Adipose tissue (tissue), 3 donors: ENCODE measurements around the gene OR6T1. TPM values are rescaled to one million over a fixed set of nuclear protein-coding genes. Genes with fewer than 3 reads are reported as not detected.

Experiments
- H3K27ac ChIP-seq: one replicate; pipeline ENCODE4 v1.5.1; 2013; ENCODE audit warnings: low read depth, low read length
- WGBS, 3 donors: extraction: QIAGEN DNeasy Blood & Tissue Kit; methylation state at CpG; one replicate each; pipeline ENCODE4 v1.1.7; 2013; 5-methylcytosine and 5-hydroxymethylcytosine counted together
- polyA plus RNA-seq, 3 donors: library from polyadenylated mRNA; stranded (reverse); fragments of 200-250 nt; gene quantifications; one replicate each; pipeline ENCODE4 v1.2.3, GENCODE V29; 2013
- donor health status: healthy with polysubstance abuse.
- donor health status: Bipolar disorder and iron deficiency.
- donor health status: healthy.

Gene OR6T1, protein sequence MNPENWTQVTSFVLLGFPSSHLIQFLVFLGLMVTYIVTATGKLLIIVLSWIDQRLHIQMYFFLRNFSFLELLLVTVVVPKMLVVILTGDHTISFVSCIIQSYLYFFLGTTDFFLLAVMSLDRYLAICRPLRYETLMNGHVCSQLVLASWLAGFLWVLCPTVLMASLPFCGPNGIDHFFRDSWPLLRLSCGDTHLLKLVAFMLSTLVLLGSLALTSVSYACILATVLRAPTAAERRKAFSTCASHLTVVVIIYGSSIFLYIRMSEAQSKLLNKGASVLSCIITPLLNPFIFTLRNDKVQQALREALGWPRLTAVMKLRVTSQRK
- polyA plus RNA-seq = not detected

DNA sequence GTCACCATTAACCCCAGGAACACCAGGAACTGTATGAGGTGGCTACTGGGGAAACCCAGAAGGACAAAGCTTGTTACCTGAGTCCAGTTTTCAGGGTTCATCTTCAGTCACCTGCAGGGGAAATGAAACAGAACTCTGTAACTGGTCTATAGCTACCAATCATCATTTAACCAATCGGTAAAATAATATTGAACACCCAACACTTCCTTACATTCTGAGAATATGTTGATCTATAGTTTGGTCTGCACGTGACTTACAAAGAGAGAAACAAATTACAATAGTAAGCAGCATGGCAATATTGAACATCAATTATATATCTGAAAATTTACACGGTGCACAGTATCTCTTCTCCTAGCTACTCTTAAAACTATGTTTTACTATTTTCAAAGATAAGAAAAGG lies at the start of gene OR6T1:
TSS of gene OR6T1 (minus strand) at position 101 of the 400 bp plus-strand sequence. CDS start at position 101, 0 bp downstream.
- 85 to 94% (median 93%) methylated on average over 3 of the region's 3 CpGs for WGBS, 3 donors
- no peak within 1 kb of the TSS for H3K27ac ChIP-seq

DNA sequence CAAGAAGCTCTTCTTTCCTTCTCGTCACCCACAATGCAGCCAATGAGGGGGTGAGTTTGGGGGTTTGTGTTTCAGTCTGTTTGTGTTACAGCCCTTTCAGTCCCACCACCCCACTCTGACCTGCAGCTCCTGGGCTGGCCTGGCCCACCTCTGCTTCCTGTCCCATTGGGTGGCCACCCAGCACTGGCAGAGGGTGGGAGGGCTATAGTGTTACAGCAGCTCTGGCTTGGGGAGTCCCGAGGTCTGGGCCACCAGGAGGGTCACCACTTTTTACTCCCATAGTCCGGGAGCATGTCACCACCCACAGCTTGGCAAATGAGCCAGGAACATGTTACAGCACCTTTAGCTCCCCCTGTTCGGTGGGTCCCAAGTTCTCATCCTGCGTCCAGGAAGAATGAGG lies 35.7 kb upstream of the OR6T1 start:
- 85 to 97% (median 90%) methylated on average over 5 of the region's 5 CpGs for WGBS, 3 donors
- no peak overlapping the region for H3K27ac ChIP-seq

DNA sequence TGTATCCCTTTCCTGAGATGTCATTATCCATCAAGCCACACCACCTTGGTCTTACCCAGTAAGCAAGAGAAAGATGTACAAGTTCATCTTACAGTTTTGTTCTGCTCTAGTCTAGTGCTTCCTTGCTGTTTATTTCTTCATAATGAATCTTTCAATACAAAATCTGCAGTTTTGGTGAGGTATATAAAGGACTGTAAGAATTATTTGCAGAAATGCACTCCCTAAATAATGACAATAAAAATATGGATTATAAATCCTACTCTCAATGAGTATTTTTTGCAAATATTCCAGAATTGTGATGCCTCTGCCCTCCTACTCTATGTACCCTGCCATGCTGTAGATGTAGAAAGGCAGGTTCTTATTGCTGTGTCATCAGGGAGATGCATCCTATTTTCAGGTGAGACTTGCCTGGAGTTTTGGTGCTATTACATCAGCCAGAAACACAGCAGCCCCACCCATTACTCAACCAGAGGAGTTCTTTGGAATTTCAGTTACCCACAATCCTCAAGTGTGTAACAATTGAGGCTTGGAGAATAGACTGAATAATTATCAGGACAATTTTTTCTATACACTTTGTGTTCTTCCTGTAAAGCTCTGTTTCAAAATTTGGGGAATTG lies 34.2 kb upstream of the OR6T1 start, which contains the start of gene OR10S1:
TSS of gene OR10S1 (minus strand) at position 51 of the 617 bp plus-strand sequence. CDS start 117 bp downstream, outside the sequence.
- no peak within 1 kb of the TSS for H3K27ac ChIP-seq

DNA sequence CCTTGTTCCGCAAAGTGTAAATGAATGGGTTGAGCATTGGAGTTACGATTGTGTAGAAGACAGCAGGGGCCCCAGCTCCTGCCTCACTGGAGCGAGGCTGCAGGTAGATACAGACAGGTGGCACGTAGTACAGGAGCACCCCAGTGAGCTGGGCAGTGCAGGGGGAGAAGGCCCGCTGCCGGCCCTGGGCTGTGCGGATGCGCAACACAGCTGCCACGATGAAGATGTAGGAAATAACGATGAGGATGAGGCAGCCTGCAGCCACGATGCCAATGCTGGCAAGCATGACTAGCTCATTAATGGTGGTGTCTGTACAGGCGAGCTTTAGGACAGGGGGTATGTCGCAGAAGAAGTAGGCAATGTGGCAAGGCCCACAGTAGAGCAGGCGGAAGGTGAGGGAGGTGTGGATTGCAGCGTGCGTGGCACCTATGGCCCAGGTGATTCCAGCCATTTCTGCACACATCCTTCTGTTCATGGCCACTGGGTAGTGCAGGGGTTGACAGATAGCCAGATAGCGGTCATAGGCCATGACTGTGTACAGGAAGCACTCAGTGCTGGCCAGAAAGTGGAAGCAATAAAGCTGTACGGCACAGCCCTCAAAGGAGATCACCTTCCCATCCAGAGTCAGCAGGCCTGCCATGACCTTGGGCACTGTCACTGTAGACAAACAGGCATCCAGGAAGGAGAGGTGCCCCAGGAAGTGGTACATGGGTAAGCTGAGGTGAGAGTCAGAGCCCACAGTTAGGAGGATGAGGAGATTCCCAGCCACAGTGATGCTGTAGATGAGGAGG lies 33.3 kb upstream of the OR6T1 start:
- no peak overlapping the region for H3K27ac ChIP-seq
- WGBS, 3 donors = 90 to 93% (median 91%) methylated on average over 18 of the region's 18 CpGs

DNA sequence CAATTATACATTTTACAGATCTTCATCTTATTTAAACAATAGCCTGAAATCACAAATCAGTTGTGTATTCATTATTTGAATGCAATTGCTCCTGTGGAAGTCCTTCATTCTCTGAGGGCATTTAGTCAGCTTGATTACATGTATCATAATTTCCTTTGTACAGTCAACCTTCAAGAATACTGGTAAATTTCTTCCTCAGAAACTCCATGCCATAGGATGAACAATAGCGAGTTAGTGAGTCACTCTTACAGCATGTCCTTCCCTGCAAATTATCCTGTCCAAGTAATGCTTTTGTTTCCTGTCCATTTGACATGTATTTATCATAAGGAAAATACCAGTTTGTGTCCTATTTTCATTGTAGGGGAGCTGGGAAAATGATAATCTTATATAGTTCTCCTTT lies 30.2 kb upstream of the OR6T1 start:
- H3K27ac ChIP-seq = no peak overlapping the region
- WGBS, 3 donors = 66 to 76% (median 76%) methylated on average over 1 of the region's 1 CpG

DNA sequence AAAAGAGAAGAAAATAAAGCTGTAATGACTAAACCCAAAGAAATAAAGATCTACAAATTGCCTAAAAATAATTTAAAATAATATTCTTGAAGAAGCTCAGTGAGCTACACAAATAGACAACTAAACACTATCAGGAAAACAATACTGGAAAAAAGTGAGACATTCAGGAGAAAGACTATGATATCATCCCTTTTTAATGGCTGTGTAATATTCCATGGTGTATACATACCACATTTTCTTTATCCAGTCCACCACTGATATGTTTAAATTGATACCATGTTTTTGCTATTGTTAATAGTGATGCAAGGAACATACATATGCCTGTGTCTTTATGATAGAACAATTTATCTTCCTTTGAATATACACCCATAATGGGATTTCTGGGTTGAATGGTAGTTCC lies 13.1 kb upstream of the OR6T1 start:
- H3K27ac ChIP-seq = no peak overlapping the region

DNA sequence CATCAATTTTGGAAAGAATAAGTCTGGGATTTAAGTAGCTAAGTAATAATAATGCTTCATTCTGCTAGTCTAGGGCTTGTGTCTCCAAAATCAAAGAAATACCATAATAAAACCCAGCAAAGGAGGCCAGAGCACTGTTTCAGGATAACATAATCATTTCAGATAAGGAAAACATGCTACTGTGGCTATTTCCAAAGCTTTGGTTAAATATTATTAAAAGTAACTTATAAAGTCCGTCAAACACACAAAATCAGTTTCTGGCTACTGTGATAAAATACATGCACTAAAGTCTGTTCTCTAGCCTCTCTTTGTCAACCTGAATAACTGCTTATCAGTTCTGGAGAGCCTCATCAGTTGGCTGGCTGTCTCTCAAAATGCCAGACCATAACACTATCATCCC lies 1.5 kb upstream of the OR6T1 start:
- 16 to 78% (median 65%) methylated on average over 1 of the region's 1 CpG for WGBS, 3 donors
- H3K27ac ChIP-seq = no peak overlapping the region

DNA sequence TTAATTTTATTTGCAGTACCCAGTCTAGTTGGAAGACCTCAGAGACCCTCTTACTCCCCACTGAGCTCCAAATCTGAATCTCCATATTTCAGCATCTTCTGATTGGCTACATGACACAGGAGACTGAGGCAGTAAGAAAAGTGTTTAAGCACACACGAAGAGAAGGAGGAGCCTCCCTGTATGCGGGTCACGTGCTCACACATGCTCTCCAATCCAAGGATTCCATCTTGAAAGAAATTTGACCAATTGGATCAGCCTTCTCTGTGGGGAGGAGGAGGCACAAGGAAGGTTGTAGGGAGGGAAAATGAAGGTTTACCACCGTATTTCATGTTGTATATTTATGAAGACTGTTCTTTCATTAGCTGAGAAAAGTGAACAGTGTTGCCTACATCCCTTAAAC lies 1.2 kb downstream of the OR6T1 start:
- H3K27ac ChIP-seq = no peak overlapping the region
- WGBS, 3 donors = 83 to 96% (median 87%) methylated on average over 4 of the region's 4 CpGs

DNA sequence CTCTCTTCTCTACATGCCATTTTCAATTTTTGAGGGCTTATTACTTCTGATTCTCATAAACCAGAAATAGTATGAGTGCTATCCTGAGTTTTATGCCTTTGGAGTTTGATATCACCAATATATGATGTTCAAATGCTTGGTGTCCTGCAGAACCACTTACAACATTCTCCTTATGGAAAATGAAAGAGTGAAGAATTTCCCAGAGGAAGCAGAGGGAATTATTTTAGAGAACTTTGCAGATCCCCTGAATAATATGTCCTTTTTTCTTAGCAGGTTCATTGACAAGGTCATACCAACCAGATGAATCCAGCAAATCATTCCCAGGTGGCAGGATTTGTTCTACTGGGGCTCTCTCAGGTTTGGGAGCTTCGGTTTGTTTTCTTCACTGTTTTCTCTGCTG lies 4.3 kb downstream of the OR6T1 start, which contains the start of gene OR4D5:
TSS of gene OR4D5 (plus strand) at position 301 of the 400 bp plus-strand sequence. CDS start at position 301, 0 bp downstream.
- H3K27ac ChIP-seq = no peak within 1 kb of the TSS
- WGBS, 3 donors = 67 to 92% (median 73%) methylated on average over 1 of the region's 1 CpG

DNA sequence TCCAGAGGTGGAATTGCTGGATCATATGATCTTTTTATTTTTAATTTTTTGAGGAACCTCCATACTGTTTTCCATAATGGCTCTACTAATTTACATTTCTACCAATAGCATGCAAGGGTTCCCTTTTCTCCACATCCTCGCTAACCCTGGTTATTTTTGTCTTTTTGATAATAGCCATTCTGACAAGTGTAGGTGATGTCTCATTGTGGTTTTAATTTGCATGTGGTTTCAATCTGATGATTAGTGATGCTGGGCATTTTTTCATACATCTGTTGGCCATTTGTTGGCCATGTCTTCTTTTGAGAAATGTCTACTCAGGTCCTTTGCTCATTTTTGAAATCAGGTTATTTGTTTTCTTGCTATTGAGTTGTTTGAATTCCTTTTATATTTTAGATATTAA lies 19.6 kb downstream of the OR6T1 start:
- H3K27ac ChIP-seq = no peak overlapping the region
- 90 to 94% (median 93%) methylated on average over 1 of the region's 1 CpG for WGBS, 3 donors

DNA sequence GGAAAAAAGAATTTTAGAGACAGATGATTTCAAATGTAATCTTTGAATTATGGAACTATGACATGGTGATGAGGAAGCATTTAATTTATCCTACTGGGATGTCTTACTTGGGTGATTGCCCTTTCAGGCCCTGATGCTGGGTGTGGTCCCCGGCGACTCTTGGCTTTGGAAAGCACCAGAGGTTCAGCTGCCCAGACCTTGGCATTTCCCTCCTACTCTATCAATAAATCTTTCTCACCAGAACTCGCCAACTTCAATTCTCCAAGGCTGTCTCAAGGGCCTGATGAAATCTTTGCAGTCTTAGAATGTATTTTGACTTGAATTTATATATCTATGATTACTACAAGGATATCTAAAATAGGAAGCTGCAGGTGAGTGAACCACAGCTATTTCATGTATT lies 22.7 kb downstream of the OR6T1 start:
- WGBS, 3 donors = 49 to 59% (median 56%) methylated on average over 3 of the region's 3 CpGs
- H3K27ac ChIP-seq = no peak overlapping the region

DNA sequence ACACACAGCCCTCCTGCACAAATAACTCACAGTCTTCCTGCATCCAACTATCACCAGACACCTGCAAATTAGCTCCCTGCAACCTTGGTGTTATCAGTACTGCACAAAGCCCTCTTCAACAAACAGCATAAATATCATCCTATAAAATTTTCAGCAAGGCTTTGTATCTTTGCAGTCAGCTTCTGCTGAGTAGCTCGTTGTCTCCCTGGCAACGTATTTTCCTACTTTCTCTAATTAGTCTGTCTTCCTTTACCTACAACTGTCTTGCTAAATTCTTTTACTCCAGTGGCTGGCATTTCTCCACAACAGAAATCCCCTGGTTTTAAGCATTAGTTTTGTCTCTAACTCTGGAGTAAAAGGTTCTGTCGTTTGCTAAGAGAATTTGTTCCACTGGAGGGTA lies 37.8 kb downstream of the OR6T1 start:
- no peak overlapping the region for H3K27ac ChIP-seq
- WGBS, 3 donors = 53 to 64% (median 60%) methylated on average over 3 of the region's 3 CpGs

DNA sequence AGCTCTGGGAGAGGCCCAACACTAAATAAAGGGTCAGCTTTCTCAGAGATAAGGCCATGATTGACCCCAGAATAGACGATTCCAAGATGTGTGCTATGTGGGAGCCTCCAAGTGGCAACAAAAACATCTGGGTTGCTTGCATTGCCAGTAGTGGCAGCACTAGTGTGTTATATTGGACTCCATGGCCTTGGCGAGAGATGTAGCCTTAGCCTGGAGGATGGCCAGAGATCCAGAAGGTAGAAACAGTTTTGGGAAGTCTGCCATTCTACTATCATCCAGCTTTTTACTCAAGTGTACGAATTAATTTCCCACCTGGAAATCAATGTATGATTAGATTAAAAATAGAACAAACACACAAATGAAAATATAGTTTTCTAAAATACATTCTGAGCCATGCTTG lies 38.7 kb downstream of the OR6T1 start:
- WGBS, 3 donors = 36 to 71% (median 67%) methylated on average over 3 of the region's 3 CpGs

DNA sequence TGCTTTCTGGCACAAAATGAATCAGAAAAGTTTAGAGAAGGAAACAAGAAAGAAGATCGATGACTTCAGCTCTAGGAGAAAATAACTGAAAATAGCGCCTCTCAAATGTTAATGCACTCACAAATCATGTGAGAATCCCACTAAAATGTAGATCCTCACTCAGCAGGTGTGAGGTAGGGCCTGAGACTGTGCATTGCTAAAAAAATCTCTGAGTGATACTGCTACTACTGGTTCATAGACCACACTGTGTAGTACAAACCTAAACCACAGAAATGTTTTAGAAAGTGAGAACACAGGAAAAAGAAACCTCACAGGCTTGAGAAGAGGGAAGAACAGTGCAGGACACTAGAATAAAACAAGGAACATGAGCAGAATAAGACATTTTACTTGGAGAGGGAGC lies 39.7 kb downstream of the OR6T1 start:
- H3K27ac ChIP-seq = no peak overlapping the region
- 62 to 82% (median 78%) methylated on average over 2 of the region's 2 CpGs for WGBS, 3 donors

More for the DNA sequence above, 38.7 kb downstream of the OR6T1 start:
- no peak overlapping the region for H3K27ac ChIP-seq

DNA sequence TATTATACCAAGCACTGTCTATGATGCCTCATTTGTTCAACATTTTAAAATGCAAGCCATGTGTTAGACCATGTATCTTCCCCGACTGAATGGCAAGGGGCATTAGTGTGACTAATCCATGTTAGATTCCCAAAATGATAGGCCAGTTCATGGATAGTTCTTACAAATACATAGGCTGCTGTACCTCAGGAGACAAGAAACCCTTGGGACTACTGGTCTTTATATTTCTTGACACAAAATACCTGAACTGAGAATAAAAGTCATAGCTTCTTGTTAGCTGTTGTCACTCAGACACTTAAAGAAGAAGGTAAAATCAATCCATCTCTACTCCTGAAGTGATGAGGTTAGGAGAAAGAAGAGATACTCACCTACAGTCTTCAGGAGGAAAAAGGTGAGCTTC lies 41.8 kb downstream of the OR6T1 start, which contains the start of gene OR8D4:
TSS of gene OR8D4 (plus strand) at position 301 of the 400 bp plus-strand sequence. CDS start 4,265 bp downstream, outside the sequence.
- no peak within 1 kb of the TSS for H3K27ac ChIP-seq
- 92 to 97% (median 95%) methylated on average over 1 of the region's 1 CpG for WGBS, 3 donors

DNA sequence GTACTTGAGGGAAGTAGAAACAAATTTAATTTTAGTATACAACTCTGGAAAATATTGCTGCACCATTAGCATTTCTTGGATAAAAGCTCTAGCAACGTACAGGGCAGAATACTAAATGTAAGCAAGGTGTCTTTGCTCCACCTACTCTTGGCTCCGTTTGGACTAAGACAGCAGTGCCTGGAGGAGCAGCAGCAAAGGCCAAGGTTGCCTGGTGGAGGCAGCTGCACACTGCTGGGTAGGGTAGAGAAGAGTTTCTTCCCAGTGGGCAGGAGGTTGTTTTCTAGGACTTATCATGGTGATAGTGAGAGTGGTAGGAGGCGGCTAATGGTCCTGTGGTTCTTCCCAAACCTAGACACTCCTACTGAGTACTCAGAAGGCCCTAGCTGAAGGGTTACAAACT lies 43.8 kb downstream of the OR6T1 start:
- 47 to 74% (median 70%) methylated on average over 3 of the region's 3 CpGs for WGBS, 3 donors
- H3K27ac ChIP-seq = no peak overlapping the region
